AG04449 (cell line): ENCODE results near the gene PPP2R5D.

Experiments
- CTCF ChIA-PET: fragments of 350-600 bp; formaldehyde crosslinking; extraction: SDS; loops from one replicate; lab custom pipeline; 2021; ENCODE audit warnings: antibody characterized with exemption; lab: Yijun Ruan, JAX
- POLR2A ChIA-PET: fragments of 400-600, 350-600 bp; formaldehyde crosslinking; extraction: SDS; loops from one replicate; lab custom pipeline; 2020; ENCODE audit warnings: antibody characterized with exemption, inconsistent platforms; lab: Yijun Ruan, JAX
- DNase-seq: peaks from one replicate; pipeline ENCODE4 v3.0.0-alpha.2; 2010; ENCODE audit warnings: low read depth, low spot score
- H3K4me3 ChIP-seq: 2 replicates; pipeline ENCODE4 v1.5.1; 2011; ENCODE audit warnings: low read depth, mild to moderate bottlenecking, control low read depth, low read length
- CTCF ChIP-seq: IDR thresholded peaks from one replicate; pipeline ENCODE4 v1.5.1; 2011; ENCODE audit warnings: mild to moderate bottlenecking, moderate library complexity, low read length, control low read depth, inconsistent platforms; ENCODE audit not compliant: insufficient read depth; ENCODE audit errors: missing control alignments

Gene PPP2R5D

GRCh38 chr6:42979523-42980177 lies 4.7 kb upstream of the PPP2R5D start:
- DNase-seq, result no peak
- no peak for TF ChIP-seq CTCF

GRCh38 chr6:42981836-42982235 lies 2.5 kb upstream of the PPP2R5D start:
- no peak for TF ChIP-seq CTCF
- no peak overlapping the region for H3K4me3 ChIP-seq
- DNase-seq, result no peak
- POLR2A ChIA-PET, result no interaction called here
- CTCF ChIA-PET, result no interaction called here

More at GRCh38 chr6:42979523-42980177, 4.7 kb upstream of the PPP2R5D start:
- ChIA-PET POLR2A (interaction anchor here (0.7 to 2.2 kb wide), 5 partner anchors 9 to 50 kb away, joined by 3 to 17 read pairs (median 4); partner anchors contain the start of gene CNPY3), CTCF (interaction anchor here (1.1 to 2.0 kb wide), 5 partner anchors 8 to 164 kb away, joined by 3 to 5 read pairs (median 3); no protein-coding TSS in a partner anchor)
- peak overlapping the region; percentile 78 for H3K4me3 ChIP-seq

DNA sequence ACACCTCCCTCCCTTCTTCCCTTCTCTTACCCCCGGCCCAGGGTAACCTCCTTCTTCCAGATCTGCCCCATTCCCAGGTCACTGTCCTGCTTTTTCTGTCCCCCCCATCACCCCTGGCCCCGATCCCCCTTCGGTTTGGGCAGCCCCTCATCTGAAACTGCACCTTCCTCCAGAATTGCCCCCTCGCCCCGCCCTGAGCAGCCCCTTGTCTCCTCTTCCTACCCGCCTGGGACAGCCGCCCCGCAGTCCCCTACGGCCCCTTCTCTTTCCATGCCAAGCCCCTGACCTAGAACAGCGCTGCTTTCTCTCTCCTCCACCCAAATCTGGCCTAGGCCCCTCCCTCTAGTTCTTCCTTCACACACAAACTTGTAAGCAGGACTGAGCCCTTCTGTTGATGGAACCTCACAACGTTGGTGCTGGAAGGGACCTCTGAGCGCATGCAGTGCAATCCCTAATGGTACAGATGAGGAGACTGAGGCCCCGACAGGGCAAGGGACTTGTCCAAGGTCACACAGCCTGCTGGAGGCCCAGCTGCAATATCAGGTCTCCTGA lies 630 bp downstream of the PPP2R5D start:
- H3K4me3 ChIP-seq, result peak overlapping the region; percentile 77
- no peak for TF ChIP-seq CTCF
- ChIA-PET CTCF (interaction anchor here (0.9 to 1.8 kb wide), 2 partner anchors 9 to 188 kb away, joined by 4 to 9 read pairs; no protein-coding TSS in a partner anchor), POLR2A (interaction anchor here (0.7 to 1.9 kb wide), 7 partner anchors 11 to 91 kb away, joined by 3 to 13 read pairs (median 7); partner anchors contain the start of genes CNPY3, KLHDC3, PTK7 and RRP36)
- DNase-seq, result no peak

- H3K4me3 ChIP-seq, result no peak overlapping the region
- TF ChIP-seq CTCF, result no peak
- no peak for DNase-seq
- POLR2A ChIA-PET, result interaction anchor here (1.0 kb wide), 1 partner anchor 23 kb away, joined by 3 read pairs; no protein-coding TSS in a partner anchor
- CTCF ChIA-PET, result interaction anchor here (0.7 to 1.6 kb wide), 4 partner anchors 8 to 87 kb away, joined by 3 to 6 read pairs (median 4); partner anchors contain the start of gene PEX6
Observed at GRCh38 chr6:42987533-42988451, 3.4 kb downstream of the PPP2R5D start.

- no peak for DNase-seq
- ChIA-PET POLR2A (interaction anchor here (1.0 kb wide), 1 partner anchor 24 kb away, joined by 3 read pairs; no protein-coding TSS in a partner anchor), CTCF (interaction anchor here (1.1 to 1.6 kb wide), 3 partner anchors 8 to 87 kb away, joined by 4 to 6 read pairs (median 5); partner anchors contain the start of gene PEX6)
- no peak for TF ChIP-seq CTCF
- no peak overlapping the region for H3K4me3 ChIP-seq
Observed at GRCh38 chr6:42988486-42989020, 4.2 kb downstream of the PPP2R5D start.
